SKM-1 (cell line): ENCODE measurements around the gene SMIM24.
A peak's percentile ranks its signal among the peaks of the same experiment; 100 is the strongest.

Experiments used
- DNase-seq: peaks from one replicate; lab custom pipeline; 2025; ENCODE audit not compliant: unreplicated experiment; lab: John Stamatoyannopoulos, UW

SMIM24 gene

GRCh38 chr19:3499738-3500428 is 19.6 kb upstream of the SMIM24 start:
- DNase-seq: no peak

- DNase-seq: no peak
Measured at GRCh38 chr19:3497757-3498520, 17.6 kb upstream of the SMIM24 start.

GRCh38 chr19:3496392-3497273 is 16.3 kb upstream of the SMIM24 start:
- no peak for DNase-seq

- no peak for DNase-seq
Measured at GRCh38 chr19:3494559-3494958, 14.2 kb upstream of the SMIM24 start.

GRCh38 chr19:3494051-3494450 is 13.7 kb upstream of the SMIM24 start:
- DNase-seq: no peak

- no peak for DNase-seq
Measured at GRCh38 chr19:3493651-3494050, 13.3 kb upstream of the SMIM24 start.

GRCh38 chr19:3492919-3493318 is 12.6 kb upstream of the SMIM24 start:
- DNase-seq: no peak

GRCh38 chr19:3492131-3492839 is 12.0 kb upstream of the SMIM24 start:
- no peak for DNase-seq

GRCh38 chr19:3491396-3492119 is 11.2 kb upstream of the SMIM24 start:
- DNase-seq: no peak

- no peak for DNase-seq
Measured at GRCh38 chr19:3483226-3483628, 2.9 kb upstream of the SMIM24 start, which contains the start of gene SMIM44. SMIM44 (minus strand) TSS chr19:3483441; CDS start chr19:3483403, 38 bp downstream.

- DNase-seq: no peak
Measured at GRCh38 chr19:3482507-3483225, 2.3 kb upstream of the SMIM24 start.

GRCh38 chr19:3481241-3482090 is 1.1 kb upstream of the SMIM24 start:
- DNase-seq: no peak

GRCh38 chr19:3479834-3480215 is 500 bp downstream of the SMIM24 start:
- no peak for DNase-seq

- DNase-seq: peak; percentile 61
Measured at GRCh38 chr19:3479177-3479833, 1.0 kb downstream of the SMIM24 start.

GRCh38 chr19:3478409-3479176 is 1.7 kb downstream of the SMIM24 start:
- DNase-seq: no peak

- DNase-seq: no peak
Measured at GRCh38 chr19:3477951-3478350, 2.4 kb downstream of the SMIM24 start.

GRCh38 chr19:3477506-3477905 is 2.8 kb downstream of the SMIM24 start:
- no peak for DNase-seq
